Endothelial cell of umbilical vein (primary cell): Measurements from ENCODE around the gene DMD. TPM values are rescaled to one million over a fixed set of nuclear protein-coding genes. Genes with fewer than 3 reads are reported as not detected.

Experiments
- BruUV-seq: library from RNA; stranded (reverse); fragments of 400-500 nt; replicated peaks from 2 replicates; lab custom pipeline; 2021; lab: Mats Ljungman, UMichigan
- CTCF ChIA-PET: fragments of 300-600, 350-600 bp; sonication (Branson Sonifier 250); formaldehyde crosslinking; loops from one replicate; lab custom pipeline; 2021; ENCODE audit warnings: antibody characterized with exemption, inconsistent platforms; lab: Charles Lee
- POLR2A ChIA-PET: fragments of 300-600, 350-600 bp; sonication (Branson Sonifier 250); formaldehyde crosslinking; loops from one replicate; lab custom pipeline; 2021; ENCODE audit warnings: antibody characterized with exemption, inconsistent platforms; lab: Charles Lee
- DNase-seq: peaks from one replicate; pipeline ENCODE4 v3.0.0-alpha.2; 2011; ENCODE audit warnings: low read depth, low spot score
- FAIRE-seq: peaks from 2 replicates; lab custom pipeline; 2011; peaks lifted over from hg19 to GRCh38; lab: Jason Lieb, UNC
- H2AFZ ChIP-seq: 2 replicates; pipeline ENCODE4 v1.6.0; 2012; ENCODE audit warnings: low read depth, low read length, control low read depth, inconsistent platforms
- H3K27ac ChIP-seq: 2 replicates; pipeline ENCODE4 v1.5.1; 2011; ENCODE audit warnings: low read depth, mild to moderate bottlenecking, control low read depth, low read length, moderate library complexity; ENCODE audit not compliant: insufficient read depth
- H3K27me3 ChIP-seq, 2 experiments: 2 replicates each; pipeline versions ENCODE4 v1.6.0 to v1.6.1; 2011; ENCODE audit warnings: low read length in 2 of 2, mixed read lengths in 1 of 2; ENCODE audit not compliant: control insufficient read depth in 2 of 2, insufficient read depth in 2 of 2
- H3K36me3 ChIP-seq, 2 experiments: 2 replicates in 1 of 2; 3 replicates in 1 of 2; pipeline ENCODE4 v1.5.1; 2011; ENCODE audit warnings: low read length in 2 of 2, mild to moderate bottlenecking in 1 of 2, moderate library complexity in 1 of 2; ENCODE audit not compliant: control insufficient read depth in 2 of 2, insufficient read depth in 2 of 2; ENCODE audit errors: extremely low read depth in 1 of 2
- H3K4me1 ChIP-seq: 3 replicates; pipeline ENCODE4 v1.5.1; 2011; ENCODE audit warnings: mild to moderate bottlenecking, low read length; ENCODE audit not compliant: control insufficient read depth, insufficient read depth; ENCODE audit errors: extremely low read depth
- H3K4me2 ChIP-seq: 2 replicates; pipeline ENCODE4 v1.6.1; 2011; ENCODE audit warnings: low read length, control low read depth, mixed read lengths; ENCODE audit not compliant: insufficient read depth
- H3K4me3 ChIP-seq, 3 experiments: fragments of 200-600 bp in 1 of 3; sonication (generic), shearing (Covaris generic) in 1 of 3; replicated peaks in 1 of 3; 2 replicates each; pipeline ENCODE4 v1.5.1; 2011 to 2016; ENCODE audit warnings: control low read depth in 3 of 3, low read length in 3 of 3, mild to moderate bottlenecking in 2 of 3, inconsistent platforms in 1 of 3, low read depth in 1 of 3, moderate library complexity in 1 of 3; ENCODE audit not compliant: insufficient read depth in 1 of 3
- H3K79me2 ChIP-seq: 2 replicates; pipeline ENCODE4 v1.6.0; 2012; ENCODE audit warnings: low read length, inconsistent platforms; ENCODE audit not compliant: control insufficient read depth, insufficient read depth
- H3K9ac ChIP-seq: replicated peaks from 2 replicates; pipeline ENCODE3; 2011; ENCODE audit warnings: low read length, control low read depth; ENCODE audit not compliant: insufficient read depth; ENCODE audit errors: extremely low read depth
- H3K9me1 ChIP-seq: replicated peaks from 3 replicates; pipeline ENCODE4 v1.6.0; 2011; ENCODE audit warnings: mild to moderate bottlenecking, low read length; ENCODE audit not compliant: control insufficient read depth, insufficient read depth; ENCODE audit errors: extremely low read depth
- H3K9me3 ChIP-seq: replicated peaks from 2 replicates; pipeline ENCODE4 v1.5.1; 2012; ENCODE audit warnings: low read length, inconsistent platforms; ENCODE audit not compliant: control insufficient read depth, insufficient read depth
- H4K20me1 ChIP-seq: replicated peaks from 2 replicates; pipeline ENCODE3; 2011; ENCODE audit warnings: mild to moderate bottlenecking, low read length; ENCODE audit not compliant: control insufficient read depth, insufficient read depth; ENCODE audit errors: extremely low read depth
- EZH2 ChIP-seq: IDR thresholded peaks from 2 replicates; pipeline ENCODE4 v1.6.1; 2012; ENCODE audit warnings: borderline replicate concordance, low read depth, mild to moderate bottlenecking, moderate library complexity, low read length, inconsistent platforms; ENCODE audit not compliant: severe bottlenecking
- FOS ChIP-seq: IDR thresholded peaks from 2 replicates; pipeline ENCODE4 v1.6.1; 2011; ENCODE audit warnings: mild to moderate bottlenecking, low read length, moderate library complexity, borderline replicate concordance; ENCODE audit not compliant: insufficient read depth
- GATA2 ChIP-seq: IDR thresholded peaks from 2 replicates; pipeline ENCODE4 v1.7.0; 2011; ENCODE audit warnings: low read depth, mild to moderate bottlenecking, moderate library complexity, mixed read lengths, low read length; ENCODE audit not compliant: insufficient read length, insufficient read depth
- JUN ChIP-seq: IDR thresholded peaks from 2 replicates; pipeline ENCODE4 v1.6.1; 2011; ENCODE audit warnings: borderline replicate concordance, low read depth; ENCODE audit not compliant: insufficient read length, insufficient read depth
- MYC ChIP-seq: IDR thresholded peaks from one replicate; pipeline ENCODE4 v1.6.1; 2011; ENCODE audit warnings: mild to moderate bottlenecking, low read depth, low read length
- POLR2A ChIP-seq: IDR thresholded peaks from 2 replicates; pipeline ENCODE4 v1.6.1; 2012; ENCODE audit warnings: low read depth, mild to moderate bottlenecking, control low read depth, low read length
- POLR2AphosphoS5 ChIP-seq: IDR thresholded peaks from 2 replicates; pipeline ENCODE4 v1.6.1; 2012; ENCODE audit warnings: low read depth, mild to moderate bottlenecking, control low read depth, low read length, moderate library complexity; ENCODE audit not compliant: insufficient read depth
- dilution Hi-C: fragments of 300-500 bp; cut with MboI; formaldehyde crosslinking; loops from one replicate; pipeline ENCODE4 v1.15.0; 2019; ENCODE audit warnings: low sequenced_read_pairs; ENCODE audit not compliant: extremely low pct_ligation_motif_present
- intact Hi-C: fragments of 100-400 bp; cut with micrococcal nuclease; formaldehyde crosslinking; loops from one replicate; pipeline ENCODE4 v1.10.0; 2022
- polyA plus RNA-seq, 4 experiments: library from polyadenylated mRNA; depleted of rRNA in 3 of 4; stranded (reverse) in 3 of 4; unstranded in 1 of 4; fragments of >200 nt; gene quantifications; 2 replicates each; pipeline versions ENCODE4 v1.2.1 to v1.2.3, GENCODE V29; 2011 to 2012; ENCODE audit warnings: missing spikeins in 1 of 4
- total RNA-seq: library from RNA; stranded (reverse); gene quantifications from 2 replicates; pipeline ENCODE4 v1.2.3, GENCODE V29; 2021
- TF ChIP-seq, protein P1 (sequence below): IDR thresholded peaks from 2 replicates; pipeline ENCODE4 v1.6.1; 2011; ENCODE audit not compliant: insufficient read depth, insufficient read length
- TF ChIP-seq, protein P2 (sequence below), 2 donors: IDR thresholded peaks; 1 replicate in 1 of 2; 2 replicates in 1 of 2; pipeline ENCODE4 v1.5.1; 2011; ENCODE audit warnings: low read length in 2 of 2, mild to moderate bottlenecking in 2 of 2, moderate library complexity in 2 of 2, control low read depth in 1 of 2, inconsistent platforms in 1 of 2, low read depth in 1 of 2; ENCODE audit not compliant: insufficient read depth in 1 of 2; ENCODE audit errors: extremely low read depth in 1 of 2

Gene DMD
- total and polyA plus RNA-seq, 2 donors (not counting 3 experiments of a cell fraction or from before 2014, with no cell fraction given): 7.3 to 9.0 TPM

DNA sequence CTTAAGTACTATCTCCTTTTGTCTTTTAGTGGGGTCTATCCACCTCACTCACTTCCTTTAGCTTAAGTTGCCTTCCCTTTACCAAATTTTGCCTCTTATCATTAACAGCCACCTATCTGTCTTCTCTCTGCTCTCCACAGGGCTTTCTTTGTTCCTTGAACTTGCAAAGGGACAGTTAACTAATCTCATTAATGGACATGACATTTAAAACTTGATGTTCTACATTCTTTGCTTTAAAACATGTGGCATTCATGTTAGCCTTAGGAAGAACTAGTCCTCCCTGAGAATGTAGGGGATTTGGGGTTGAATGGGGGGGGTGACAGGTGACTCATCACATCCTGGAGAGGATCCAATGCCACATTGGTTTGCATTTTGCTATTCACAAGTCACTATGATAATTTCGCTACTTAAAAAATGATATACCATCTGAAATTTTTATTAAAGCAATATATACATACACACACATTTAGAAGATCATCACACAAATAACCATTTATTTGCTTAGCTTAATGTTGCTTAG, 41.0 kb upstream of the DMD start:
- POLR2A ChIA-PET: no interaction called here
- no peak for FAIRE-seq
- H3K9me1 ChIP-seq: no peaks in the 10 kb centered on the region

More for the DNA sequence above, 41.0 kb upstream of the DMD start:
- Histone ChIP-seq H3K36me3 (no peaks in the 10 kb centered on the region), H3K27me3 (no peaks in the 10 kb centered on the region), H3K9ac (no peak overlapping the region), H3K4me3 (no peak overlapping the region), H3K27ac (no peak overlapping the region), H4K20me1 (no peaks in the 10 kb centered on the region), H3K79me2 (no peaks in the 10 kb centered on the region), H3K9me3 (no peaks in the 10 kb centered on the region), H3K4me2 (no peak overlapping the region), H2AFZ (no peak overlapping the region), H3K4me1 (no peaks in the 10 kb centered on the region)
- intact Hi-C loops (no loop called here), dilution Hi-C loops (no loop called here)
- no TSS peak for BruUV-seq
- no peak for DNase-seq
- CTCF ChIA-PET: no interaction called here
- TF ChIP-seq EZH2 (no peak), GATA2 (no peak), MYC (no peak), POLR2AphosphoS5 (no peak), POLR2A (no peak), FOS (no peak), JUN (no peak)
- TF ChIP-seq, protein P1, sequence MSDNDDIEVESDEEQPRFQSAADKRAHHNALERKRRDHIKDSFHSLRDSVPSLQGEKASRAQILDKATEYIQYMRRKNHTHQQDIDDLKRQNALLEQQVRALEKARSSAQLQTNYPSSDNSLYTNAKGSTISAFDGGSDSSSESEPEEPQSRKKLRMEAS: no peak
- TF ChIP-seq, protein P2, sequence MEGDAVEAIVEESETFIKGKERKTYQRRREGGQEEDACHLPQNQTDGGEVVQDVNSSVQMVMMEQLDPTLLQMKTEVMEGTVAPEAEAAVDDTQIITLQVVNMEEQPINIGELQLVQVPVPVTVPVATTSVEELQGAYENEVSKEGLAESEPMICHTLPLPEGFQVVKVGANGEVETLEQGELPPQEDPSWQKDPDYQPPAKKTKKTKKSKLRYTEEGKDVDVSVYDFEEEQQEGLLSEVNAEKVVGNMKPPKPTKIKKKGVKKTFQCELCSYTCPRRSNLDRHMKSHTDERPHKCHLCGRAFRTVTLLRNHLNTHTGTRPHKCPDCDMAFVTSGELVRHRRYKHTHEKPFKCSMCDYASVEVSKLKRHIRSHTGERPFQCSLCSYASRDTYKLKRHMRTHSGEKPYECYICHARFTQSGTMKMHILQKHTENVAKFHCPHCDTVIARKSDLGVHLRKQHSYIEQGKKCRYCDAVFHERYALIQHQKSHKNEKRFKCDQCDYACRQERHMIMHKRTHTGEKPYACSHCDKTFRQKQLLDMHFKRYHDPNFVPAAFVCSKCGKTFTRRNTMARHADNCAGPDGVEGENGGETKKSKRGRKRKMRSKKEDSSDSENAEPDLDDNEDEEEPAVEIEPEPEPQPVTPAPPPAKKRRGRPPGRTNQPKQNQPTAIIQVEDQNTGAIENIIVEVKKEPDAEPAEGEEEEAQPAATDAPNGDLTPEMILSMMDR (IDR thresholded peaks at IDR 0.05; ENCODE audit: extremely low read depth in 1 of 2, insufficient read depth in 1 of 2, low read depth in 1 of 2, low read length in 2 of 2): no peak
